Panc1 (cell line): ENCODE results near the gene NMT1. TPM values are rescaled to one million over a fixed set of nuclear protein-coding genes. Genes with fewer than 3 reads are reported as not detected.

ENCODE experiments used
- ATAC-seq: fragments of 200-7000 bp; cut with Tn5 transposase; 2 replicates; pipeline ENCODE4 v1.9.1; 2020; ENCODE audit warnings: mild to moderate bottlenecking, moderate library complexity
- BruUV-seq: library from RNA; stranded (reverse); fragments of 400-500 nt; replicated peaks from 2 replicates; lab custom pipeline; 2021; lab: Mats Ljungman, UMichigan
- CTCF ChIA-PET: fragments of 300-600 bp; sonication (Branson Sonifier 250); formaldehyde crosslinking; loops from one replicate; lab custom pipeline; 2022; ENCODE audit warnings: antibody characterized with exemption; lab: Charles Lee
- POLR2A ChIA-PET: fragments of 300-600 bp; sonication (Branson Sonifier 250); formaldehyde crosslinking; loops from one replicate; lab custom pipeline; 2022; ENCODE audit warnings: antibody characterized with exemption; lab: Charles Lee
- DNase-seq: peaks from one replicate; pipeline ENCODE4 v3.0.0-alpha.2; 2010; ENCODE audit warnings: low read depth, low spot score
- H3K27ac ChIP-seq: 2 replicates; pipeline ENCODE4 v1.5.1; 2011; ENCODE audit warnings: mild to moderate bottlenecking, low read length, inconsistent platforms
- H3K27me3 ChIP-seq: fragments of 200-500 bp; sonication (Bioruptor generic); 2 replicates; pipeline ENCODE4 v1.6.0; 2014; ENCODE audit warnings: low read length, inconsistent platforms; ENCODE audit not compliant: control insufficient read depth, insufficient read depth
- H3K36me3 ChIP-seq: fragments of 200-500 bp; sonication (Bioruptor generic); 2 replicates; pipeline ENCODE4 v1.5.1; 2014; ENCODE audit warnings: inconsistent platforms, mild to moderate bottlenecking, low read length, moderate library complexity; ENCODE audit not compliant: control insufficient read depth, insufficient read depth
- H3K4me1 ChIP-seq: 2 replicates; pipeline ENCODE4 v1.5.1; 2011; ENCODE audit warnings: inconsistent platforms, mild to moderate bottlenecking, low read length, moderate library complexity; ENCODE audit not compliant: control insufficient read depth, insufficient read depth
- H3K4me3 ChIP-seq, 2 experiments: 2 replicates each; pipeline ENCODE4 v1.5.1; 2011 to 2012; ENCODE audit warnings: low read depth in 2 of 2, low read length in 2 of 2, mild to moderate bottlenecking in 2 of 2, inconsistent platforms in 1 of 2, moderate library complexity in 1 of 2
- H3K9me3 ChIP-seq: fragments of 200-500 bp; sonication (Bioruptor generic); 2 replicates; pipeline ENCODE4 v1.5.1; 2014; ENCODE audit warnings: low read depth, mild to moderate bottlenecking, inconsistent platforms, low read length, moderate library complexity; ENCODE audit not compliant: control insufficient read depth, insufficient read depth
- CTCF ChIP-seq: fragments of 450-650 bp; IDR thresholded peaks from 2 replicates; pipeline ENCODE4 v1.5.1; 2017; ENCODE audit warnings: mild to moderate bottlenecking
- POLR2AphosphoS5 ChIP-seq: IDR thresholded peaks from 2 replicates; pipeline ENCODE4 v1.6.1; 2012; ENCODE audit warnings: mild to moderate bottlenecking, low read depth, low read length, moderate library complexity
- REST ChIP-seq, 2 experiments: IDR thresholded peaks; 2 replicates each; pipeline ENCODE4 v1.6.1; 2011 to 2012; ENCODE audit warnings: low read depth in 2 of 2, control low read depth in 1 of 2, low read length in 1 of 2, mild to moderate bottlenecking in 1 of 2, moderate library complexity in 1 of 2; ENCODE audit not compliant: insufficient read depth in 1 of 2
- SIN3A ChIP-seq: IDR thresholded peaks from 2 replicates; pipeline ENCODE4 v1.6.1; 2012; ENCODE audit warnings: low read depth, mild to moderate bottlenecking, low read length, moderate library complexity, borderline replicate concordance; ENCODE audit not compliant: insufficient read depth
- TCF7L2 ChIP-seq: IDR thresholded peaks from 2 replicates; pipeline ENCODE4 v1.6.1; 2011; ENCODE audit warnings: mild to moderate bottlenecking, low read depth, low read length, inconsistent platforms
- in situ Hi-C: cut with HindIII; loops from 2 replicates; pipeline ENCODE4 v1.10.0; 2016; ENCODE audit warnings: low sequenced_read_pairs, low pct_unique_long_range_greater_than_20kb
- intact Hi-C: fragments of 100-400 bp; cut with micrococcal nuclease; formaldehyde crosslinking; loops from one replicate; pipeline ENCODE4 v1.10.0; 2022; ENCODE audit not compliant: unreplicated experiment
- total RNA-seq: library from RNA; stranded (reverse); gene quantifications from one replicate; pipeline ENCODE4 v1.2.1, GENCODE V29; 2021; ENCODE audit not compliant: unreplicated experiment

NMT1 gene
- total RNA-seq, 1 experiment from 2014 or later = 105 TPM

DNA sequence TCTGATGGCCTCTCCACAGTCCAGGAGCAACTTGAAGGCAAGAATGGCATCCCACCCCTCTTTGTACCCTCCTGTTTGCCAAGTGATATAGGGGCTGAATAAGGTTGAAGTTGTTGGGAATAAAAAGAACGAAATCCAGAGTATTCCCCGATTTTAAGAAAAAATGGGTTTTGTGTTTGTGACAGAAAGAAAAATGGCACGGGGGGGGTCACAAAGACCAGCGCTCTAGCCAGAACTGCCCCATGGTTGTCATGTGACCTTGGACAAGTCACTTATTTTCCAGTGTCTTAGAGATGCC is 85.4 kb downstream of the NMT1 start:
- in situ Hi-C loops = no loop called here
- peaks cover 4% of the 10 kb centered on the region for H3K36me3 ChIP-seq
- ATAC-seq (no peak), DNase-seq (no peak)
- peak overlapping the region; percentile 90 for H3K27ac ChIP-seq
- H3K27me3 ChIP-seq = no peaks in the 10 kb centered on the region
- ChIA-PET POLR2A (no interaction called here), CTCF (interaction anchor here (0.6 to 1.9 kb wide), 2 partner anchors 11 to 228 kb away, joined by 3 to 8 read pairs; partner anchors contain the start of gene ACBD4)
- no TSS peak for BruUV-seq
- peak overlapping the region; percentile 72 to 93 for H3K4me3 ChIP-seq
- TF ChIP-seq CTCF (no peak), SIN3A (no peak), POLR2AphosphoS5 (no peak), REST (IDR thresholded peaks at IDR 0.05; ENCODE audit: insufficient read depth in 1 of 2, low read depth in 2 of 2, low read length in 1 of 2) (no peak), TCF7L2 (no peak)
- H3K4me1 ChIP-seq = peaks cover 10% of the 10 kb centered on the region
- intact Hi-C loops = no loop called here
- no peaks in the 10 kb centered on the region for H3K9me3 ChIP-seq

DNA sequence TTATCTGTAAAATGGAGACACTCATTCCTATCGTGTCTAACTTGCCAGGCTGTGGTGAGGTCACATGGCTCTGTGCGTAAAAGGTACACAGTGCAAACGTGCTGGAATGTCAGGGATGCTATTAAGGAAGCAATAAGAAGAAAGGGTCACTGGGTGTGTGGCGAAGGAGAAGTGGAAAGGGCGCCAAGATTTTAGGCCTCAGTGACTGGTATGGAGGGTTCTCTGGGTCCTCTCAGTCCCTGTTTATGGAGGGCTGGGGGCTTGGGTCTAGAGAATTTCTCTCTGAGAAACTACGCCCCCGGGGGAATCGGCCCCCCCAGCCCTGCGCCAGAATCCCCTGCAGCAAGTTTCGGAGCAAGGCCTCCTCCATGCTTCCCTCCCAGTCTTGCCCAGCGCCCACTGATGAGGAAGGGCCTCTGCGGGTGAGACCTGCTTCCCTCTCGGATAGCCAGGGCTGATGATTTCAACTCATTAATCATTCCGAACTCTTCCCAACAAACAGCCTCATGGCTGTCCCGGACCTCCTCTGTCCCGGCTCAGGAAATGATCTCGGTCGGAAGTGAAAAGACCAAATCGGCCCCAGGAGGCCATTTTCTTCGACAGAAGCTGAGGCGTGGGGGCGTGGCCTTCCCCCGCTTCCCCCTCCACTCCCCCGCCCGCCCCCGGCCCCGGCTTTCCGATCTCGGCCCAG is 85.9 kb downstream of the NMT1 start:
- ChIA-PET CTCF (interaction anchor here (5.5 kb wide), 1 partner anchor 12 kb away, joined by 31 read pairs; the partner anchor contains the start of gene ACBD4), POLR2A (interaction anchor here (0.6 to 2.1 kb wide), 2 partner anchors 12 to 52 kb away, joined by 3 to 5 read pairs; partner anchors contain the start of gene ACBD4)
- peak overlapping the region; percentile 100 for H3K27ac ChIP-seq
- peaks cover 4% of the 10 kb centered on the region for H3K36me3 ChIP-seq
- DNase-seq = no peak
- BruUV-seq = no TSS peak
- no peak for TF ChIP-seq SIN3A
- TF ChIP-seq POLR2AphosphoS5 = no peak
- TF ChIP-seq CTCF = no peak
- TF ChIP-seq TCF7L2 = no peak
- no peak for TF ChIP-seq REST (IDR thresholded peaks at IDR 0.05; ENCODE audit: insufficient read depth in 1 of 2, low read depth in 2 of 2, low read length in 1 of 2)
- H3K9me3 ChIP-seq = no peaks in the 10 kb centered on the region
- peak; percentile 5; the same call in 1 of the 2 replicates for ATAC-seq
- no peaks in the 10 kb centered on the region for H3K27me3 ChIP-seq
- H3K4me3 ChIP-seq = peak overlapping the region; percentile 72 to 93
- H3K4me1 ChIP-seq = peaks cover 10% of the 10 kb centered on the region
- intact Hi-C loops = no loop called here
- in situ Hi-C loops = no loop called here
